HEK293T (cell line): ENCODE measurements around the gene MYO6.

Source experiments
- BHLHE40 ChIP-seq: fragments of 450-650 bp; IDR thresholded peaks from 2 replicates; pipeline ENCODE4 v1.6.1; 2016; ENCODE audit warnings: mild to moderate bottlenecking, moderate library complexity, borderline replicate concordance
- FOXK2 ChIP-seq: fragments of 450-650 bp; IDR thresholded peaks from 2 replicates; pipeline ENCODE4 v1.6.1; 2016; ENCODE audit warnings: mild to moderate bottlenecking
- FOXM1 ChIP-seq: fragments of 450-650 bp; IDR thresholded peaks from 2 replicates; pipeline ENCODE4 v1.6.1; 2017; ENCODE audit warnings: mild to moderate bottlenecking, borderline replicate concordance
- L3MBTL2 ChIP-seq: fragments of 450-650 bp; conservative IDR thresholded peaks from 2 replicates; pipeline ENCODE4 v1.6.1; 2016; ENCODE audit warnings: mild to moderate bottlenecking
- NFRKB ChIP-seq: fragments of 450-650 bp; IDR thresholded peaks from 2 replicates; pipeline ENCODE4 v1.6.1; 2016; ENCODE audit warnings: mild to moderate bottlenecking, moderate library complexity
- SP1 ChIP-seq: fragments of 450-650 bp; IDR thresholded peaks from 2 replicates; pipeline ENCODE4 v1.6.1; 2017
- TARDBP ChIP-seq: fragments of 450-650 bp; IDR thresholded peaks from 2 replicates; pipeline ENCODE4 v1.6.1; 2016

DNA sequence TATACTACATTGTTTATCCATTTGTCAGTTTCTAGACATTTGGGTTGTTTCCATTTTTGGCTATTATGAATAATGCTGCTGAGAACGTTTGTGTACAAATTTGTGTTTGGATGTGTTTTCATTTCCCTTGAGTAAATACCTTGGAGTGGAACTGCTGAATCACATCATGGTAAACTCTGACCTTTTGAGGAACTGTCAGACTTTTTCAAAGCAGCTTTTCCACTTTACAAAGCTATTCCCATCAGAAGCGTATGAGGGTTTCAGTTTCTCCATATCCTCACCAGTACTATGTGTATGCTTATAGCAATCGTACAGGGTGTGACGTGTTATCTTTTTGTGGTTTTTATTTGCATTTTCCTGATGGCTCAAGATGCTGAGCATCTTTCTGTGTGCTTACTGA is 103.7 kb downstream of the MYO6 start:
- TF ChIP-seq FOXK2 (no peak), SP1 (no peak), TARDBP (no peak), NFRKB (no peak), FOXM1 (no peak), L3MBTL2 (no peak), BHLHE40 (no peak)
